ENCODE results near the gene OR12D1.

Gene OR12D1

DNA sequence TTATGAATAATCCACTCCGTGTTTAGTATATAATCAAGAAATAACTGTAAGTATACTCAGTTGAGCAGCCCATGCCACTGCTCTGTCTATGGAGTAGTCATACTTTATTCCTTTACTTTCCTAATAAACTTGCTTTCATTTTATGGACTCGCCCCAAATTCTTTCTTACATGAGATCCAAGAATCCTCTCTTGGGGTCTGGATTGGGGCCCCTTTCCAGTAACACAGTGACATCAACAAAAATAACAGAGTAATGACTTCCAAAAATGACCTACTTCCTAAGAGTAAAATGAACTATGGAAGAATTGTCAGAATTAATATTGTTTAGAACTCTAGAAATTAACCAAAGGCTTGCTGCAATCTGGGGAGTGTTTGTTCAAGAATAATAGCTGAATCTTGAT lies 51.1 kb downstream of the OR12D1 start:
- FAIRE-seq, result no peak

DNA sequence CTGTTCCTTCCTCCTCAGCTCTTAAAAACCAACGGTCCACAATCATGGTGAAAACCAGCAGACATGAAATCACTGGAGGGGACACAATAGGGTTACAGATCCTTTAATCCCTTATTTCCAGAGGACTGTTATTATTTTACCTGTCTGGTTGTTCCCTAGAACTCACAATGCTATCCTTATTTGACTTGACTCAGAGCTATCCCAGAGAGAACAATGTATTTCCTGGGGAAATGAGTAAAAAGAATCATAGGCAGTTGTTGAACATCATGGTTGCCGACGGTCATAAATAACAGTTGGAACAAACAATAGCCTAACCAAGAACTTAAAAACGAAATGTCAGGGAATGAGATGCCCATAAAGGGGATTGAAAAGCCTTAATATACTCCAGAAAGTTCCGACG lies 51.5 kb downstream of the OR12D1 start:
- FAIRE-seq, result no peak

All from endometrium (tissue), 2 donors.